LNCaP clone FGC (cell line): ENCODE results near the gene RGS5.

ENCODE experiments used
- DNase-seq: peaks from one replicate; pipeline ENCODE4 v3.0.0-alpha.2; 2011; ENCODE audit warnings: low read depth
- H3K4me3 ChIP-seq: 2 replicates; pipeline ENCODE4 v1.5.1; 2011; ENCODE audit warnings: mild to moderate bottlenecking, low read depth, low read length, control low read depth
- CTCF ChIP-seq: IDR thresholded peaks from 2 replicates; pipeline ENCODE4 v1.5.1; 2012; ENCODE audit warnings: mild to moderate bottlenecking; ENCODE audit not compliant: control insufficient read depth, insufficient read depth; ENCODE audit errors: extremely low read depth

RGS5 gene

GRCh38 chr1:163171826-163172225, 30.9 kb downstream of the RGS5 start:
- no peak for TF ChIP-seq CTCF
- no peak overlapping the region for H3K4me3 ChIP-seq
- DNase-seq = no peak

DNA sequence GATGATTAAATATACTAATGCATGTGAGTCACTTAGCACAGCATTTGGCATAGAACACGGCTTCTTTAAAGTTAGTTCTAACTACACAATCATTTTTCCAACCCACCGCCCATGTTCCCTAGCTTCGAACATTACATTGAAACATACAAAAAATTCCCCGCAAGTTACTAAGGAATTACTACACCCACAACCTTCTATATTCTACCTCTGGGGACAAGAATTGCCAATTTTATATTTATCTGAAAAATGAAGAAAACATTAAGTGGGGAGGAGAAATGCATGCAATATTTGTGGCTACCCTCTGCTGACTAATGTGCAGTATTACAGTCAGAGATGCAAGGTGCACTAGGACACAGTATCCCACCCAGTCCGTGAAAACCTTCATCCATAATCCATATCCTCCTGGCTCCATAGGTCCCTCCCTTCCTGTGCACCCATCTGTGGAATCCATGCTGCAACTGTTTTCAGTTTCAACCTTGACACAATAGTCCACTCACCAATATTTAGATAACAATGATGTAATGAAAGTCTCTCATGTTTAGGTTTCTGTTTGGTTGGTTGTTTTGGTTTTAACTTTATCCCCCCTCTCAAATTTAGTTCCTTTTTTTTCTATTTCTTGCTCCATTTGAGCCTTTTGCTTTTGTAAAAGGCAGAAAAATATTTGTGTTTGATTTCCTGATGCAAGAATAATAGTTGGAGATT, 31.6 kb downstream of the RGS5 start:
- no peak overlapping the region for H3K4me3 ChIP-seq
- peak; percentile 52 for TF ChIP-seq CTCF
- DNase-seq = no peak

- DNase-seq = no peak
- no peak overlapping the region for H3K4me3 ChIP-seq
- TF ChIP-seq CTCF = no peak
These were observed 32.4 kb downstream of the RGS5 start for GRCh38 chr1:163170331-163170730.

DNA sequence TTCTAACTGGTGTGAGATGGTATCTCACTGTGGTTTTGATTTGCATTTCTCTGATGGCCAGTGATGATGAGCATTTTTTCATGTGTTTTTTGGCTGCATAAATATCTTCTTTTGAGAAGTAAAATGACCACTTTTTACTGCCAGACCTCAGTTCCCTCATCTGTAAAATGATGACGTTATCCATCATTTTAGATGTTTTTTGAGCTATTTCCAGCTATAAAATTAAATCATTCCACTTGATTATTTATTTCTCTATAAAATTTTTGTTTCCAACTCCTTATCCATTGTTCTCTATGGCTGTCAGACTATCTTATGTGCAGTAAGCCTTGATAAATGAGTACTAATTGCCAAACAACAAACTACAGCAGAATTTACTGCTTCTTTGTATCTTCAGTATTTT, 33.2 kb downstream of the RGS5 start:
- no peak for TF ChIP-seq CTCF
- no peak for DNase-seq
- H3K4me3 ChIP-seq = no peak overlapping the region

DNA sequence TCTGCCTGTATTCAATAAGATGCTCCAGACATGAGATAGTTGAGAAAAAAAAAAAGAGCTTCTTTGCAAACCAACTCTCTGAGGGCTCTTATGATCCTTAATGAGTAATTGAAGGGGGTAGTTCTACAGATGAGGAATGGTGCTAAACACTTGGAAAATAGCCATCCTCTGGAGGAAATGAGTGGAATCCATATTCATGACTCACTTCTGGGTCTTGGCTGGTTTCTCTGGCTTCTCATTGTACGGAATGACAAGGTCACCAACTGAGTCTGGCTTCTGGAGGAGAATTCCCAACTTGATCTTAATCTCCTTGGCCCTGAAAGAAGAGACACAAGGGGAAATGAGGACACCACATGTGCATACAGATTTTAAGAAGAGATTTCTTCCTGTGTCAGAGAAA, 34.7 kb downstream of the RGS5 start:
- no peak for TF ChIP-seq CTCF
- no peak for DNase-seq

DNA sequence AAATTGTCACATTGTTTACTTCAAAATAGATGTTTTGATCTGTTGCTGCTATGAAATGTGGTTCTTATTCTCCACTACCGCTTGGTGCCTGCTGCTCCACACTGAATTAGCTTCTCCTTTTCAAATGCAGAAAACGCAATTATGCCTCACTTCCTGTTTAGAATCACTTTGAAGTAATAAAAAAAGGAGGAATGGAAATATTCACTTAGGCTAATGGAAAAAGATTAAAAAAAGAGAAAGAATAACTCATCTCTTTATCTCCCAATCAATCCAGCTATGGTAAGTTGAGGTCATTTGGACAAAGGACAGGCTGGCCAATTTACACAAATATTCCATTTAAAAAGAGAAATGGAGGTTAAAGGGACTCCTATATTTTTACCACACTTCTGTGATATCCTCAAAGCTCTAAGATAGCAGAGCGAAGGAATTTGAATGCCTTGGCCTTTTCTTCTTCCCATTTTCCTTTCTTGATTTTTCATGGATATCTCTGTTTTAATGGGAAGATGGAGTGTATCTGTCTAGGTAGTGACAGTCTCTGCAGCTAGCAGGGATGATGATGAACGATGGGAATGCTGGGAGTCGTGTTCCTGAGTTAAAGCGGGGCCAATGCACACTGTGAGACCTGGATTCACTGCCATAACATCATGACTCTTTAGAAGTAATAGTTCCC, 35.7 kb downstream of the RGS5 start:
- TF ChIP-seq CTCF = no peak
- no peak overlapping the region for H3K4me3 ChIP-seq
- DNase-seq = no peak

More for the DNA sequence above, 34.7 kb downstream of the RGS5 start:
- H3K4me3 ChIP-seq = no peak overlapping the region
